Dermis microvascular lymphatic vessel endothelial cell (primary cell): ENCODE results near the gene AFAP1L2. TPM values are rescaled to one million over a fixed set of nuclear protein-coding genes. Genes with fewer than 3 reads are reported as not detected.

Experiments
- DNase-seq, 2 donors: peaks; one replicate each; pipeline versions ENCODE4 v3.0.0 to v3.0.0-alpha.2; 2010; ENCODE audit warnings: low read depth in 2 of 2
- total RNA-seq: library from RNA; depleted of rRNA; stranded (reverse); fragments of >200 nt; gene quantifications from 2 replicates; pipeline ENCODE4 v1.2.1, GENCODE V29; 2014

AFAP1L2 gene
- total RNA-seq, 1 donor from 2014 or later: 1.2 TPM

GRCh38 chr10:114313866-114314265 lies 90.4 kb downstream of the AFAP1L2 start:
- DNase-seq: no peak

- no peak for DNase-seq
Observed at GRCh38 chr10:114313139-114313538, 91.2 kb downstream of the AFAP1L2 start.

DNA sequence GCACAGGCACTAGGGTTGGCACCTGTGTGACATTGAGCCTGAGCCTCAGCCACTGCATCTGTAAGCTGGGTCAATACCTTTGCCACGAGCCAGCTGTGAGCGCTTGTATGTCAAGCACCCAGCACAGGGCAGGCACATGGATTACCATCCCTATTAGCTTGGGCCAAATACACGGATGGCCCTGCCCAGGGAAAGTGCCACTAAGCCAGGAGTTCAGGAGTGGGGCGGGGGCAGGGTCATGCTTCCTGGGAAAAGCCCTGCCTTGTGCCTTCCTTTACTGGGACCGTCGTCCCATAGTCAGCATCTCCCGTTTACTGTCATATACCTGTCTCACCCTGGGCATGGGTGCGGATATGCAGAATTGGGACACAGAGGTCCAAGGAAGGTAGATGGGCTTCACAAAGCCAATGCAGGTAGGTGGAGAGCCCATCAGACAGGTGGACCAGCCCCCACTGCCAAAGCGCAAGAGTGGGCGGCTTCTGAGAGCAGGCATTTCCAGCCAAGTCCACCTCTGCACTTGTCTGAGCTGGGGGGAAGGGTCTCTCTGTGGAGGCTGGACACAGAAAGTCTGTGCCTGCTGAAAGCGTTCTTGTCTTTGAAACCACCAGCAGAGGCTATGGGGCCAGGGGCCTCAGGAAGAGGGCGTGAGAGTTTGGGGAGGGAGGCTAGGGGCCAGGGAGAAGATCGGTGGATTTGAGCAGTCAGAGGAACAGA lies 92.6 kb downstream of the AFAP1L2 start:
- DNase-seq: no peak

DNA sequence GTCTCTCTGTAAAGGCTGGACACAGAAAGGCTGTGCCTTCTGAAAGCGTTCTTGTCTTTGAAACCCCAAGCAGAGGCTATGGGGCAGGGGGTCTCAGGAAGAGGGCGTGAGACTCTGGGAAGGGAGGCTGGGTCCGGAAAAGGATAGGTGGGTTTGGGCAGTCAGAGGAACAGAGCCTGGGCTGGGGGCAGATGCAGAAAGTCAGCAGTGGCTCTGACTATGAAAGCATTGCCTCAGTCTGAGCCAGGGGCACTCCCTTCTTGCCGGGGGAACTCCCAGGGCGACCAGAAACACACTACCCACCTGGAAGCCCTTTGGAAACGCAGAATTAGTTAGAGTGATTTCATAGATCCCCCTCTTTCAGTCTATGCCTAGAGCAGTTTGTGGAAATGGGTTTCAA lies 93.3 kb downstream of the AFAP1L2 start:
- no peak for DNase-seq

DNA sequence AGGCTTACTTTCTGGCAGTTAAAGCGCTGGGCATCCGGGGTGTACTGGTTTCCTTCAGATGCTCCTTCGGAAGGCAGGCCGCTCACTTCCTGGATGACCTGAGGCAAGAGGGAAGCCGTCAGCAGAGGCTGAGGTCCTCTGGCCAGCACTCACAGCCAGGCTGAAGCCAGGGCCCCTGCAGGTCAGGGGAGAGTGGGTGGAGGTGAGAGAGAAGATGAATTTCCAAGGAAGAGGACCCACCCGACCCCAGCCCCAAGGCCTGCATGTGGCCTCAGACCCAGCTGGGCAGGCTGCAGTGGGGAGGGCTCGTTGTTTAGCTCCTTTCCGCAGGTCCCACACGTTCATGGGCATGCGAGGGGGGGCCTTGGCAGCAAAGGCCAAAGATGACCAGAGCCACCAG lies 94.0 kb downstream of the AFAP1L2 start:
- DNase-seq: no peak

- DNase-seq: no peak
Observed at GRCh38 chr10:114309364-114309651, 95.0 kb downstream of the AFAP1L2 start.

- DNase-seq: peak in 1 of 2 donors; percentile 2
Observed at GRCh38 chr10:114308531-114309363, 95.6 kb downstream of the AFAP1L2 start.

GRCh38 chr10:114307731-114308130 lies 96.6 kb downstream of the AFAP1L2 start:
- DNase-seq: no peak

DNA sequence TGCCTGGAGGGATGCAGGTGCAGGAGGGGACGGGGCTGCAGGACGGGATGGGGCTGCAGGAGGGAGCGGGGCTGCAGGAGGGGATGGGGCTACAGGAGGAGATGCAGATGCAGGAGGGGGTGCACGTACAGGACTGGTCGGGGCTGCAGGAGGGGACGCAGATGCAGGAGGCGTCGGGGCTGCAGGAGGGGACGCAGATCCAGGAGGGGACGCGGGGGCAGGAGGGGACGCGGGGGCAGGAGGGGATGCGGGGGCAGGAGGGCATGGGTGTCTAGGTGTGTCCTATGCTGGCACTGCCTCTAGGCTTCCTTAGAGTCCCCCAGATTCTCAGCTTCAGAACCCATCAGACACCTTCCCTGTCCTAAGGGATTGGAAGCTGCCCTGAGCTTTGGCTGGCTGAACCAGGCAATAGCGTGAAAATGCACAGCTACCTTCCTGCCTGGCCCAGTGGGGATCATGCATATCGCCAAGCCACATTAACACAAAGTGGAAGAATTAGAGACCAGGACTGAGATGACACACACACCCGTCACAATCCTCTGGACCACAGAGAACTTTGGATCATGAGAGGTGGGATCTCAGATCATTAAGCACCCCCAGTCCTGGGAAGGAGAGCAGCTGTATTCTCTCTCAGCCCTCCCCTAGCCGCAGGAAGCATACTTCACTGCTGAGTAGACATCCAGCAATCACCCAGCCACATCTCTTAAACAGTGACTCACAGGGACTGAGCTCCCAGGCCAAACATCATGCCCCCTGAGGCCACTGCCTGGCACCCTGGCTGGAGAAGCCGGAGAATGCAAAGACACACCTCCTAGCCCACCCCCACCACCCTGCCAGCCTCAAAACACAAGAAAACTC lies 98.0 kb downstream of the AFAP1L2 start:
- DNase-seq: no peak

GRCh38 chr10:114305521-114305925 lies 98.8 kb downstream of the AFAP1L2 start:
- DNase-seq: no peak

DNA sequence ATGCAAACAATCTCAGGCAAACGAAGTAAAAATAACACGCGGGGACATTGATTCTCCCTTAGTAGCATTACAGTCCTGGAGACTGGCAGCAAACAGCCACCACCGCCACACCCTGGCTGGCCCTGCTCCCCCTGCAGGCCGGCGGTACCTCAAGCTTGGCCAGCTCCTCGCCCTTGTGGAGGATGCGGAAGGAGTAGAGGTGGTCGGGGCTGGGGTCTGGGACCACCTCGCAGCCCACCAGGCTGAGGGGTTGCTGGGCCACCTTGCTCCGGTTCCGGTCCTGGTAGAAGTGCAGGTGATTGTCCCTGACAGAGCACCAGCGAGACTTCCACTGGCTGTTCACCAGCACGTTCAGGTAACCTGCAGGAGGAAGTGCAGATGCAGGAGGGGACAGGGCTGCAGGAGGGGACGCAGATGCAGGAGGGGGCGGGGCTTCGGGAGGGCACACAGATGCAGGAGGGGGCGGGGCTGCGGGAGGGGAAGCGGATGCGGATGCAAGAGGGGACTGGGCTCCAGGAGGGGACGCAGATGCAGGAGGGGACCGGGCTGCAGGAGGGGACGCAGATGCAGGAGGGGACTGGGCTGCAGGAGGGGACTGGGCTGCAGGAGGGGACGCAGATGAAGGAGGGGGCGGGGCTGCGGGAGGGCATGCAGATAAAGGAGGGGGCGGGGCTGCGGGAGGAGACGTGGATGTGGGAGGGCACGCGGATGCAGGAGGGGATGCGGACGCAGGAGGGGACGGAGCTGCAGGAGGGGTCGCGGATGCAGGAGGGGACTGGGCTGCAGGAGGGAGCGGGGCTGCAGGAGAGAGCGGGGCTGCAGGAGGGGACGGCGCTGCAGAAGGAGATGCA lies 99.5 kb downstream of the AFAP1L2 start:
- peak; percentile 1 to 42 for DNase-seq

- DNase-seq: peak; percentile 74 to 86
Observed at GRCh38 chr10:114304017-114304570, 100.2 kb downstream of the AFAP1L2 start.

DNA sequence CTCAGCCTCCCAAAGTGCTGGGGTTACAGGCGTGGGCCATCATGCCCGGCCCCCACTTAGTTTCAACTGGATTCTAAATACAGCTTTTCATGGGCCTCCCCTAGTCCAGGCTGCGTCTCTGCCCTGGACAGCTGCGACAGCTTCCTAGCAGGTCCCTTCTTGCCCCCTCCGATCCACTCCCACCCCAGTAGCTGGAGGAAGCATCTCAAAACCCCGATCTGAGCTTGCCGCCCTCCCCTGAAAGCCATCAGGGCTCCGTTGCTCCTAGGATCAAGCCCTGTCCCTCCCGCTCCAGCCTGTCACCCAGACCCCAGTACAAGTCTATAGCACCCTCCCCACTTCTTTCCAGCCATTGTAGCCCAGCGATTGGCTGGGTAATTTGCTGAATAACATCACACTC lies 100.7 kb downstream of the AFAP1L2 start:
- no peak for DNase-seq

- peak in 1 of 2 donors; percentile 29 for DNase-seq
Observed at GRCh38 chr10:114301951-114302710, 102.2 kb downstream of the AFAP1L2 start.

GRCh38 chr10:114301177-114301576 lies 103.1 kb downstream of the AFAP1L2 start:
- no peak for DNase-seq

- DNase-seq: no peak
Observed at GRCh38 chr10:114300036-114300645, 104.2 kb downstream of the AFAP1L2 start.

DNA sequence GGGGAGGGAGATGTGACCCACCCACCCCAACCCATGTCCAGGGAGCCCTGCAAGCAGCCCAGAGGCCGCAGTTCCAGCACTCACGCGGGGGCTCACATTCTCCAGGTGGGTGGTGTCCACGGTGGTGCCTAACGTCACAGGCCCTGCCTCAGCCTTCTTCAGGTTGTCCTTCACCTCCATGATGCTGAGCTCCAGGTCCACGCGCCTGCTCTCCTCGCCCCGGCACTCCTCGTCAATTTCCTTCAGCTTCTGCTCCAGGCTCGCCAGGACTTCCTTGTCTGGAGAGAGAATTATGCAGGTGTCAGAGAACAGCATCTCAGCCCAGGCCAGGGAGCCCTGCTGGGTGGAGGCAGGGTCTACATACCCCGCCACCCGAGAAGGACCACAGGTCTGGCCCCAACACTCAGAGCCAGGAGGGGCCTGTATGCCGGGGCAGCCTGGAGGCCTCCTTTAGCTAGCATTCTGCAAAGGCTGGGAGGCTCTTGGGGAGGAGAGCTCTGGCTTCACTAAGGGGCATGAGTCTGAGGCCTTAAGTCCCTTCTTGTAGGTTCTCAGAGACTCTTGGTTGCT lies 107.1 kb downstream of the AFAP1L2 start:
- DNase-seq: no peak

DNA sequence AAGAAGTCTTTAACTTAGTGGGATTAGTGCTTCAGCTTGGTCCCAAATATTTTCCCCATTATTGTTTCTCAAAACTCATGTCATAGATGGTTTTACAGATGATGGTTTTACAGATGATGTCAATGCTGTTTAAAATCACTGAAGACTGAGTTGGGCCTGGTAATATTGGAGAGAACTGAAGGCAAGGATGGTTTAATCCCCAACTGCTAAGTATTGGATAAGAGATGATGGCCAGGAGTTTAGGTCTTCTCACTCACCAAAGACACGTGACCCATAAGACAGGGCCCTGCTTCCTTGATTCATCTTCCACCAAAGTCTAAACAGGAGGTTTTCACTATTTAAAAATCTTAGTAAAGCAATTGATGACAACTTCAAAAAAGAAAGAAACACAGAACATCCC lies 108.9 kb downstream of the AFAP1L2 start:
- no peak for DNase-seq

DNA sequence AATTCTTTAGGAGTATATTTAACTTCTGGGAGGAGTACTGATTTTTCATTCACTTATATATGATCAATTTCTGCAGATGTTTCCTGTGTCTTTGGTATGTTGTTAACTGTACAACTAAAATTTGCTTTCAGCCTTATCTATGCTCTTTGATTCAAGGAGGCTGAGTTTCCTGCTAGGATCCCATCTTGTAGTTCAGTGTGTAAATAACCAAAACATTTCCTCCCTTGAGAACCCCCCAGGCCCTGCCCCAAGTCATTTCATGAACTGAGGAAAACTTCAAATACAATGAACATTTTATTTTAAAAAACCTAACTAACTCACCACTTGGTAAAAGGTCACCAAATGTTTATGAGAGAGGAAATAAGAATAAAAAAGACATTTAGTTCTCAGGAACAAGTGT lies 109.8 kb downstream of the AFAP1L2 start:
- DNase-seq: peak in 1 of 2 donors; percentile 84
